ENCODE data around the gene HEPACAM.

The HEPACAM gene

GRCh38 chr11:124898711-124899110 lies 37.1 kb downstream of the HEPACAM start:
- no peak for DNase-seq

GRCh38 chr11:124898263-124898680 lies 37.6 kb downstream of the HEPACAM start:
- DNase-seq, result no peak

GRCh38 chr11:124897674-124898262 lies 38.1 kb downstream of the HEPACAM start, which contains the start of gene ROBO4:
Gene ROBO4 (minus strand): TSS chr11:124897865. CDS start chr11:124897795, 70 bp downstream.
- DNase-seq, result no peak

- no peak for DNase-seq
Measured at GRCh38 chr11:124896821-124897391, 38.9 kb downstream of the HEPACAM start.

DNA sequence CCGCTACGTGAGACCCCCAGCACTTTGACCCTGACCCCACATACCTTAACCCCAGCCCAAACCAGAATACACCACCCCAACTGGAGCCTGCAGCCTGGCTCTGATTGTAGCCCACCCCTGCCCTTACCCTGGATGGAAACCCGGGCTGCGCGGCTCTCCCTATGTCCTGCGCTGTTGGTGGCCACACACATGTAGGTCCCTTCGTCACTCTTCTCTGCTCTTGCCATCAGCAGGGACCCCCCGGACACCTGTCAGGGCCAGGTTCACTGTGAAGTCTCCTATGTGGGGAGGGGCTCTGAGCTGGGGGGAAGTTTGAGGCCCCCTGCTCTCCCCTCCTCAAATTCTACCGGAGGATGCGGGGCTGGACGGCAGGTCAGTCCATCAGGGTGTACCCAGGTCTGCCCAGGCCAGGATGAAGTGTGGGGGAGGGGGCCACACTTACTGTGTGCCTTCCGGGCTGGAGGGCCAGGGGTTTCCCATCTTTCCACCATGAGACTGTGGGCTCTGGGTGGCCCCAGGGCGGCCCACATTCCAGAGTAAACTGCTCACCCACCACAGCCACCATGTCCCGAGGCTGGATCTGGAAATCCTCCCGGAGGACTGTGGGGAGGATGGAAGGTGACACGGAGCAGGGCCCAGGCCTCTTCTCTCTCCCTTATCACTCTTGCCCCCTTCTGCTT lies 39.6 kb downstream of the HEPACAM start:
- no peak for DNase-seq

GRCh38 chr11:124895471-124895971 lies 40.3 kb downstream of the HEPACAM start:
- DNase-seq, result no peak

DNA sequence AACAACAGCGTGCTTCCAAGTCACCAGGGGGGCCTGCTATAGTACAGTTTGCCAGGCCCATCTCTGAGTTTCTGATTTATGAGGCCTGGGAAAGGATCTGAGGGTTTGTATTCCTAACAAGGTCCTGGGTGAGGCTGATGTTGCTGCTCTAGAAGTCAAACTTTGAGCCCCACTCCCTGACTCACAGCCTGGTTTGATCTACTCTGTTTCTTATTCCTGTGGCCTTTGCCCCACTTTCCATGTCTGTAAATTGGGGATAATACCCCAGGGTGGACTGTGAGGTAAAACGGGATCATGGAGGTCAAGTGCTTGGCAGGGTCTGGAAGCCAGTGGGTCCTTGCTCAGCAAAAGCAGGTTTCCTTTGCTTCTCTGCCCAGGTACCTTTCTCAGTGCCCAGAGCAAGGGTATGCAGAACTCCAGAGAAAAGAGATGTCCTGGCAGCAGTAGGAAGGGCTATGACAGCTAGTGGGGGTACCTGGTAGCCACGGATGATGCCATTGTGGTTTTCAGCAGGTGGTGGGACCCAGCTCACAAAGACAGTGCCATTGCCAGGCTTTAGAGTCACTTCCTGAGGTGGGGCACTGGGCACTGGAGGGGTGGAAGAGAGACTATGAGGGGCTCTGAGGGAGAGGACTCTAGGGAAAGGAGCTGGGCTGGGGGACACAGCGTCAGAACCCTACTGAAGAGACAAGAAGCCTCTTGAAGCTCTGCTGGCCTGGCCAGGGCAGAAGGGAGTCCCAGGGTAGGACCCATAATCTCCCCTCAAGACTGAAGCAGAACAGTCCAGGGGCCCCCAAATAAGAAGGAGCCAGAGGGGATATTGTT lies 41.0 kb downstream of the HEPACAM start:
- no peak for DNase-seq

GRCh38 chr11:124893781-124894401 lies 42.0 kb downstream of the HEPACAM start:
- DNase-seq, result no peak

DNA sequence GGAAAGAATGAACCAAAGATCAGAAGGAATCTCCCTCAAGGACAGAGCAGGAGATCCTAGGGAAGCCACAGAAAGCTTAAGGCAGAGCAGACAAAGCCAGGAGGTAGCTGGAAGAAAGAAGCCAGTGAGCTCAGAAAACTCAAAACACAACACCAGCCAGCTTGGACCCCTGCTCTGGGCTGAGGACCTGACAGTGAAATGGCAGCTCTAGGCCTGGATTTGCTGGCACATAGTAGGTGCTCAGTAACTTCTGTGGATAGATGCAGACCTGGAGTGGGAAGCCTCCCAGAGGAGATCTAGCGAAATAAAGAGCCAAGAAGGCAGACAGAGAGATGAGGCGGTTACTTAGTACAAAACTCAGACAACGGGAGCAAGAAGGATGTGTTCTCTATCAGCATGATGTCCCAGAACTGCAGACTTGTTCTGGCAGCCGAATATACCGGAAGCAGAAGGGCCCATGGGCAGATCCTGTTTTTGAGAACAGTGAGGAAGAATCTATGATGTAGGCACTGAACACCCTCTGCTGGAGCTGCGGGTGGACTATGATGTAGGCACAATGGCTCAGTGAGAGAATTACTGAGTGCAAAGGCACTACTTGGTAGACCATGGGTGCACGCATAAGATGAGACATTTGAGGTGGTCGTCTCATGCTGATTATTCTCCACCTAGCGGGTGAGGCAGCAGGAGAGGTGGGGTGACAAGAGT lies 42.9 kb downstream of the HEPACAM start:
- DNase-seq, result no peak

GRCh38 chr11:124892146-124892545 lies 43.7 kb downstream of the HEPACAM start:
- no peak for DNase-seq

DNA sequence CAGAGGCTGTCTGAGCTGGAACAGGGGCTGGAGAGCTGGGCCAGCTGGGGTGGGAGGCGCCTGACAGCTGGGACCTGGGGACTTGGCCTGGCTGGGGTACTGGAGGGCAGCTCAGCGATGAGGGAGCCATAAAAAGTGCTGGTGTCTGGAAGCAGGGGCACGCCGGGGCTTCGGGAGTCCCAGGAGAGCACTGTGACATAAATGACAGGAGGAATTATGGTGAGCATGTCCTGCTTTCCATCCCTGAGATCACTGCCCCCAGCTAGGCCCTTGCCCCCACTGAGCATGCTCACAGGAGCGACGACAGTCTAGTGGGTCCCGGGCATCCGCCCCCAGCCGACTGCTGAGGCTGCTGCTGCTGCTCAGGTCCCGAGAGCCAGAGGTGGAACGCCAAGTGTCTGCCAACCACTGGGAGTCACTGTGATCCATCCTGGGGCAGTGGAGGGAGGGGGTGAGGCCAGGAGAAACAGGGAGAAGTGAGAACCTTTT lies 44.4 kb downstream of the HEPACAM start:
- no peak for DNase-seq

DNA sequence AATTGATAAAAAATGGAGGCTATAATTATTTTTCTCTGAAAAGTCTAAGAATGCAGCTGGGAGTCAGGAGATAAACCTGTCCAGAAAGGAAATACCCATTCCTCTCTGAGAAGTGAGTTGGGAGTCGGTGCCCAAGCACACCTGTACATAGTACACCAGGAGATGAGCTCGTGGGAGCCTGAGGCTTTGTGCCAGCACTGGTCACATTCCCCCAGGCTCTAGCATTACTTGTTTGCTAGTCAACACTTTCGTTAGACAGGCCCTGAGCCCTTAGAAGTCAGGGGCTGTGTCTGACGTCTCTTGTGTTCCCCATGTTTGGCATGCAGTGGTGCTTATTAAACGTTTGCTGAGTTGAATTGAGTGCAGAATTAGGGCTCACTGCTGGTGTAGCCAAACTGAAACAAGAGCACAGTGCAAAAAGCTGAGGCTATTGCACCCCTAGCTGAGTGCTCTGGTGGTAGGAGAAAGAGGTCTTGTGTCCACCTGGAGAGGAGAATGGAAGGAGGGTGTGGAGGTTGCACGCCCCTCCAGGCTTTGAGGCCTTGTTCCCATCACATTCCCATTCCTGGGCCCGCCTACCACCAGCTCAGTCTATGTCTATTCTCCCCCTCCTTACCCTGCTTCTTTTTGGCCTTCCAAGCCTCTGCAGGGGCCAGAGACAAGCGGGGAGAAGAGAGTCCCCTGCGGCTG lies 45.0 kb downstream of the HEPACAM start:
- DNase-seq, result no peak

GRCh38 chr11:124890151-124890550 lies 45.7 kb downstream of the HEPACAM start:
- DNase-seq, result no peak

GRCh38 chr11:124889191-124890091 lies 46.4 kb downstream of the HEPACAM start:
- DNase-seq, result no peak

DNA sequence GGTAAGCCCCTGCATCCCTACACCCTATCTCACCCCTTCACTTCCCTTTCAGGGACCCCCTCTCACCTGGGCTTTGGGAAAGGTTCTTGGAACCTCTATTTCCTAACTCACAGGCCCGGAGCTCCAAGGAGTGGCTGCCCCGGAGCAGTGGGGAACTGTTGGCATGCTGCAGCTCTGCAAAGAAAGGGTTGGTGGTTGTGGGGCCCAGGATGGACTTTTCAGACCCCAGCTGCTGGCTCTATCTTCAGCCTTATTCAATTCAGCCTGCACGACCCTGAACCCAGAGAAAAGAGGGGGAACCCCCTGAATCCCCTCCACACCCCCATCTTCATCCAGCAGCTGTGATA lies 48.2 kb downstream of the HEPACAM start:
- DNase-seq, result no peak

- no peak for DNase-seq
Measured at GRCh38 chr11:124886978-124887666, 48.7 kb downstream of the HEPACAM start.

GRCh38 chr11:124886476-124886875 lies 49.4 kb downstream of the HEPACAM start:
- no peak for DNase-seq

DNA sequence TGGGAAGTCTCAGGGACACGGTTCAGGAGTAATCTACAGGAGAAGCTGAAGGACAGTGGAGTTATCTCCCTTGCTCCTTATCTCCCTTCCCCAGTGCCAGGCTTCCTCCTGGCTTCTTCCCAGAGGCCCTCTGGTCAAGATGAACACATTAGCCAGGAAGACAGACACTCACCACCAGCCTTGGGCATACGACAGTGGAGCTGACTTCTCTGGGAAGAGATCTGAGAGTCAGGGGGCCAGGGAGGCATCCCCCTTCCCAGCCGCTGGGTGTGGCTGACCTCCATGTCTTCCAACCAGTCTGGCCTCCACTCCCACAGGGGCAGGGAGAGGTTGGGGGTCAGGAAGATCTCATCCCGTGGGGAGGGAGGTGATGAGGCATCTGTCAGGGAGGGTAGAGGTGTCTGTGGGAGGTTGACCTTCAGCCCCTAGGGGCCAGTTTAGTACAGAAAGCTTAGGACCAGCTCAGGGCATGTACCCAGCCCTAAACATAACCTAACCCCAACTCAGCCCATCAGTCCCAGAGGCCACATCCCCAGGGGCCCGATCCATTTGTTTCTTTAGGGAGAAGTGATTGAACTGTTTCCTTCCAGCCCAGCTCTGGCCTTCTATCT lies 50.9 kb downstream of the HEPACAM start:
- DNase-seq, result no peak

DNA sequence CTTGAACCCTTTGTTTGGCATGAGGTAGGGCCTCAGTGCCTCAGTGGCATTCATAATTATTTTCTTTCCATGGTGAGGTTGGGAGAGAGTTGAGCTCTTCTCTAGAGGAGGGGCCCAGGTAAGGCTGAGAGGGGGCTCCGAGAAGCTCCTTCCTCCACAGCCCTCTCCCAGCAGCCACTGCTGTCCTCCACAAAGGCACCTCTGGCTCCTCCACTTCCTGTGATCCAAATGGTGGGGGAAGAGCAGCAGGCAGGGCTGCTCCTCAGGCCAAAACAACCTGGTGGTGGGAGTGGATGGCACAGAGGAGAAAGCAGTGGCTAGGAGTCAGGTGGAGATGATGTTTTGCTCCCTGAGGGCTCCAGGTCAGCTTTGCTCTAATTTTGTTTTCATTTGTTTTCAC lies 51.5 kb downstream of the HEPACAM start:
- no peak for DNase-seq

Measured in COR-L47 (cell line).